ENCODE measurements around the gene SMPD4. TPM values are rescaled to one million over a fixed set of nuclear protein-coding genes. Genes with fewer than 3 reads are reported as not detected.
"Not testable (repeated sequence)": the region's sequence is repeated elsewhere in the genome, so short reads cannot be mapped to it uniquely, and the experiment has no call there.

Gene SMPD4
- total and polyA plus RNA-seq, 8 donors: 11.4 to 109 (median 34.2) TPM

DNA sequence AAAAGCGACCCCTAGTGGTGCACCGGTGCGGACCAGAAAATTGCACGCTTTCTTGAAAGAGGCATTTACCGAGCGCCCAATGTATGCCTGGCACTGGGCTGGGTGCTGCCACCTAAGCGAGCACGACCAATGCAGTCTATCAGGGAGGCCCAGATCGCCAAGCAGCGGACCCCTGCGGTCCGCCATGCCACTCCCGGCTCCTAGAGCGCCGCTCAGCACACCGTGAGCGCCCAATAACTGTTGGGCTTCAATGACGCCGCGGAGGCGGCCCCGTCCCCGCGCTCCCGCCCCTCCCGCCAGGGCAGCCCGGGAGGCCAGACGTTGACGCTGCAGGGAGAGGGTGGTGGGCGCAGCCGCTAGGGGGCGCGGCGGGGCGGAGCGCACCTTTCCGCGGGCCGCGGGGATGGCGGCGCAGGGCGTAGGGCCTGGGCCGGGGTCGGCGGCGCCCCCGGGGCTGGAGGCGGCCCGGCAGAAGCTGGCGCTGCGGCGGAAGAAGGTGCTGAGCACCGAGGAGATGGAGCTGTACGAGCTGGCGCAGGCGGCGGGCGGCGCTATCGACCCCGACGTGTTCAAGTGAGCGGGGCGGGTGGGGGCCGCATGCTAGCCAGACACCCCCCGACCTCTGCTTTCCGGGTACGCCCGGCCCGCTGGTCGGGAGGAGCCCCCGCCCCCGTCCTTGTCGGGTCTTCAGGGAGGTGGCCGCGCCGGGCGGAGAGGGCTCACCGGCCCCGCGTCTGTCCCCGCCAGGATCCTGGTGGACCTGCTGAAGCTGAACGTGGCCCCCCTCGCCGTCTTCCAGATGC, 679 bp upstream of the SMPD4 start, which contains the start of gene MZT2B:
TSS of gene MZT2B (plus strand) at position 383 of the 803 bp plus-strand sequence. CDS start at position 404, 21 bp downstream.
- H3K9me3 ChIP-seq, H3K27me3 ChIP-seq: not testable (repeated sequence)
- 0 to 1% (median 1%) methylated on average over 2 to 83 of the region's 86 CpGs; no CpG with 5 or more reads in 1 of the 5 donors for WGBS, 5 donors
- peak; percentile 89 to 96 for DNase-seq
- Histone ChIP-seq H3K4me3 (peak within 1 kb of the TSS; percentile 93 to 99 (median 94)), H3K36me3 (peaks cover 0 to 18% (median 5%) of the 10 kb centered on the region in 4 donors), H3K4me1 (peaks cover 21 to 42% (median 37%) of the 10 kb centered on the region in 4 donors), H3K27ac (peak within 1 kb of the TSS; percentile 89 to 96 (median 90))
- intact Hi-C loops (cut with DNase I; ENCODE audit: low total_unique reads): loop anchor here (10.0 kb wide), 2 partner anchors 153 to 1303 kb away; no protein-coding TSS in a partner anchor
- TF ChIP-seq, protein P1, sequence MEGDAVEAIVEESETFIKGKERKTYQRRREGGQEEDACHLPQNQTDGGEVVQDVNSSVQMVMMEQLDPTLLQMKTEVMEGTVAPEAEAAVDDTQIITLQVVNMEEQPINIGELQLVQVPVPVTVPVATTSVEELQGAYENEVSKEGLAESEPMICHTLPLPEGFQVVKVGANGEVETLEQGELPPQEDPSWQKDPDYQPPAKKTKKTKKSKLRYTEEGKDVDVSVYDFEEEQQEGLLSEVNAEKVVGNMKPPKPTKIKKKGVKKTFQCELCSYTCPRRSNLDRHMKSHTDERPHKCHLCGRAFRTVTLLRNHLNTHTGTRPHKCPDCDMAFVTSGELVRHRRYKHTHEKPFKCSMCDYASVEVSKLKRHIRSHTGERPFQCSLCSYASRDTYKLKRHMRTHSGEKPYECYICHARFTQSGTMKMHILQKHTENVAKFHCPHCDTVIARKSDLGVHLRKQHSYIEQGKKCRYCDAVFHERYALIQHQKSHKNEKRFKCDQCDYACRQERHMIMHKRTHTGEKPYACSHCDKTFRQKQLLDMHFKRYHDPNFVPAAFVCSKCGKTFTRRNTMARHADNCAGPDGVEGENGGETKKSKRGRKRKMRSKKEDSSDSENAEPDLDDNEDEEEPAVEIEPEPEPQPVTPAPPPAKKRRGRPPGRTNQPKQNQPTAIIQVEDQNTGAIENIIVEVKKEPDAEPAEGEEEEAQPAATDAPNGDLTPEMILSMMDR (IDR thresholded peaks at IDR 0.05): peak in 4 of 7 experiments; percentile 23 to 94 (median 80)
- TF ChIP-seq POLR2AphosphoS5 (IDR thresholded peaks at IDR 0.05): peak; percentile 4 to 68 (median 4)

DNA sequence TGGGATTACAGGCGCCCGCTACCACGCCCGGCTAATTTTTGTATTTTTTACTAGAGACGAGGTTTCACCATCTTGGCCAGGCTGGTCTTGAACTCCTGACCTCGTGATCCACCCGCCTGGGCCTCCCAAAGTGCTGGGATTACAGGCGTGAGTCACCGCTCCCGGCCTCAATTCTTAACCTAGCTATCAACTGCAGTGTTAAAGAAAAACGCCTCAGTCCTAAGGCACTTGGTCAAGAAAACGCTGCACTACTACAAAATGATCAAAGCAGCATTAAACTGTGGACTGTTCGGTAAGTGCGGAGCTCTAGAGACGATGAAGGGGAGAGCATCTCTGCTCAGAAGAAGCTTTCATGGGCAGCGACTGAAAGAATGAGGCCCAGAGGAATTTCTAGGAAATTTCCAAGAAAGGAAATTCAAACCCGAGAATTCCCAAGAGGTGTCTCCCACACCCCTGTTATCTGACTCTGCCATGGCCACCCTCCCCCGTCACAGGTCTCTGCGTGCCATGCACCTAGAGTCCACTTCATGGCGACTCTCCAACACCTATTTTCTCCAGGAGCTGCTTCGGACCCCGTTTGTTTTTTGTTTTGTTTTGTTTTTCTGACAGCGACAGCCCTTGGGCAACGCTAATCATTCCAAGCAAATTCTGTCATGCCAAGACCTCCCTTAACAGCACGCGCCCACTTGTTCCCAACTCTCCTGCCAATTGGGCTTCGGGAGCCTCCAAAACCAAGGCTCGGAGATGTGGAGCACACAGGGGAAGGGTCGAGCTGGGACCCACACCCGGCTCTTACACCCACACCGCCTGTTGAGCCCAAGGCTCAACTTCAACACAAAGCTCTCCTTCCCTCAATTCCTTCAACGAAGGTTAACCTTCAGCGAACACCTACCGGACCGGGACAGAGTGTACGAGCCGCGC, 738 bp downstream of the SMPD4 start:
- Histone ChIP-seq H3K4me1 (peaks cover 21 to 42% (median 37%) of the 10 kb centered on the region in 4 donors), H3K36me3 (peaks cover under 1 to 18% (median 11%) of the 10 kb centered on the region in 4 donors)
- intact Hi-C loops (cut with DNase I; ENCODE audit: low total_unique reads): loop anchor here (10.0 kb wide), 2 partner anchors 154 to 1304 kb away; no protein-coding TSS in a partner anchor

DNA sequence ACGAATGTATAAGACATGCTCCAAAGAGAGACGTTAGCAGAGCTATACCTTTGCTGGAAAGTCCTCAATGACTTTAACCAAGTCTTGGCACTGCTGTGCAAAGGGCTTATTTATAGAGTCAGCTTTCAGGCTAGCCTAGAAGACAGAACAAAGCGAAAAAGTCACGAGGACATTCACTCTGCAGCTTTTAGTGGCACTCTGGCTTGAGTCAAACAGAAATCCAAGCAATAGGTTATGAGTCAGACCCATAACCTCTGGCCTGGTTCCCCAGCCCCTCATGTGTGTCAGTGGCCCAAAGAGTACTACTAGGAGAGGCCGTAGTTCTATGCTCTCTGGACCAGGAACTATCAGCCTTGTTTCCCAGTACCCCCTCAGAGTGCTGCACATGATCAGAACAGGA, 6.5 kb downstream of the SMPD4 start:
- DNase-seq; H3K9me3 ChIP-seq; intact Hi-C loops (cut with DNase I; ENCODE audit: low total_unique reads); H3K27ac ChIP-seq; H3K4me3 ChIP-seq; H3K27me3 ChIP-seq; H3K4me1 ChIP-seq: not testable (repeated sequence)
- H3K36me3 ChIP-seq: peaks cover 26 to 67% (median 64%) of the 10 kb centered on the region in 4 donors
- WGBS, 5 donors: 88 to 97% (median 92%) methylated on average over 5 of the region's 5 CpGs

More for the DNA sequence above, 738 bp downstream of the SMPD4 start:
- peak overlapping the region; percentile 89 to 96 (median 90) for H3K27ac ChIP-seq
- DNase-seq, H3K9me3 ChIP-seq, H3K27me3 ChIP-seq: not testable (repeated sequence)
- 19 to 26% (median 21%) methylated on average over 35 to 38 of the region's 38 CpGs for WGBS, 5 donors
- peak overlapping the region; percentile 93 to 99 (median 94) for H3K4me3 ChIP-seq

DNA sequence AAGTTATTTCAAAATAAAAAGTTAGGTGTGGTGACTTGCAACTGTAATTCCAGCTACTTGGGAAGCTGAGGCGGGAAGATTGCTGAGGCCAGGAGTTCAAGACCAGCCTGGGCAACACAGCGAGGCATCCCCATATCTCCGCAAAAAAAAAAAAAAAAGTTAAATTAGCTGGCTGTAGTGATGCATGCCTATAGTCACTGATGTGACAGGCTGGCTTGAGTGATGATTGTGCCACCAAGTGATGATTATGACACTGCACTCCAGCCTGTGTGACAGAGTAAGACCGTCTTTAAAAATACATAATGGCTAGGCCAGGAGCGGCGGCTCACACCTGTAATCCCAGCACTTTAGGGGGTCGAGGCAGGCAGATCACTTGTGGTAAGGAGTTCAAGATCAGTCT, 11.5 kb downstream of the SMPD4 start:
- H3K36me3 ChIP-seq: peaks cover 49 to 100% (median 99%) of the 10 kb centered on the region in 4 donors
- no peak overlapping the region for H3K27ac ChIP-seq
- no peaks in the 10 kb centered on the region for H3K4me1 ChIP-seq
- no peaks in the 10 kb centered on the region for H3K9me3 ChIP-seq
- no peak for DNase-seq
- no peak overlapping the region for H3K4me3 ChIP-seq
- no peaks in the 10 kb centered on the region for H3K27me3 ChIP-seq
- WGBS, 5 donors: 84 to 94% (median 90%) methylated on average over 7 of the region's 7 CpGs
- TF ChIP-seq, protein P1 (IDR thresholded peaks at IDR 0.05): no peak
- TF ChIP-seq POLR2A (IDR thresholded peaks at IDR 0.05) (no peak), POLR2AphosphoS5 (IDR thresholded peaks at IDR 0.05) (no peak), EP300 (IDR thresholded peaks at IDR 0.05) (no peak)
- intact Hi-C loops (cut with DNase I; ENCODE audit: low total_unique reads): no loop called here

DNA sequence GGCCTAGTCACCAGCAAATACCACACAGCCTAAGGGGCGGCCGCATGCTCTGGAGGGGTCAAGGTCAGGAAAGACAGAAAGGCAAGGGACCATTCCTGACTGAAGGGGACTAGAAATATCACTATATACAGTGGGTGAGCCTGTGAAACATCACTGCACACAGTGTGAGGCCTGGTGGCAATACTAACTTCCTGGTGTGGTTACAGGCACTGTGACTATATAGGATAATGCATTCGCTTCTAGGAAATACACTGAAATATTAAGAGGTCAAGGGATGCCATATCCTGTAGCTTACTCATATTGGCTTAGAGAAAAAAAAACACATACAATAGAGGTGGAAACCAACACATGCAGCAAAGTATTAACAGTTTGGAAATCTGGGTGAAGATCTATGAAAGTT, 12.2 kb downstream of the SMPD4 start:
- intact Hi-C loops (cut with DNase I; ENCODE audit: low total_unique reads); H3K9me3 ChIP-seq; H3K4me3 ChIP-seq; H3K27ac ChIP-seq; DNase-seq; H3K4me1 ChIP-seq; H3K27me3 ChIP-seq: not testable (repeated sequence)
- H3K36me3 ChIP-seq: peaks cover 50 to 100% (median 99%) of the 10 kb centered on the region in 4 donors
- 82 to 96% (median 91%) methylated on average over 3 of the region's 3 CpGs for WGBS, 5 donors

DNA sequence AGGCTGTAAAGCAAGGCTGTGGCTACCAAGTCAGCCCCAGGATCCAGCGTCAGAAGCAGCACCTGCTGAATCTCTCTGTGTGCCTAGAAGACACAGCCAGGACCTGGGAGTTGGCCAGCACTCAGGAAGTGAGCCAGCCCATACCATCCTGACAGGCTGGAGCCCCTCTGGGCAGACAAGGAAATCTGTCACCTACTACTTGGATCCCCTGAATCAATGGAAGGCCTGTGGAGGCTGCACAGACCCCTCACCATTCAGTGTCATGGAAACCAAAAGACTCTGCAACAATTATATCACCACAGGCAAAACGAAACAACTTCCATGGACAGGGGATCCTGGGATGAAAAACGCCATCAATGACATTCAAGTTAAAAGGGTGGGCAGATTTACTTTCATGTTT, 14.8 kb downstream of the SMPD4 start:
- H3K27me3 ChIP-seq; H3K27ac ChIP-seq; DNase-seq; H3K4me1 ChIP-seq; H3K9me3 ChIP-seq; intact Hi-C loops (cut with DNase I; ENCODE audit: low total_unique reads); H3K4me3 ChIP-seq: not testable (repeated sequence)
- WGBS, 5 donors: 76 to 90% (median 85%) methylated on average over 3 of the region's 3 CpGs
- H3K36me3 ChIP-seq: peaks cover 53 to 99% (median 96%) of the 10 kb centered on the region in 4 donors

Data from stomach (tissue), 9 donors.